H1 (cell line): Measurements from ENCODE around the gene WDR75. TPM values are rescaled to one million over a fixed set of nuclear protein-coding genes. Genes with fewer than 3 reads are reported as not detected.

Experiments used
- CTCF ChIA-PET: fragments of 300-600 bp; sonication (Branson Sonifier 250); formaldehyde crosslinking; loops from one replicate; lab custom pipeline; 2021; ENCODE audit not compliant: partially characterized antibody; lab: Charles Lee
- POLR2A ChIA-PET: fragments of 300-600 bp; sonication (Branson Sonifier 250); formaldehyde crosslinking; loops from one replicate; lab custom pipeline; 2021; ENCODE audit warnings: inconsistent platforms; ENCODE audit not compliant: partially characterized antibody; lab: Charles Lee
- DNase-seq, 2 experiments: peaks; one replicate each; pipeline versions ENCODE4 v3.0.0 to v3.0.0-alpha.2; 2010 to 2022; ENCODE audit warnings: low spot score in 2 of 2, low read depth in 1 of 2, mixed read lengths in 1 of 2
- FAIRE-seq: peaks from 2 replicates; lab custom pipeline; 2011; peaks lifted over from hg19 to GRCh38; lab: Jason Lieb, UNC
- H2AFZ ChIP-seq: 2 replicates; pipeline ENCODE4 v1.8.1; 2012; ENCODE audit warnings: low read length, inconsistent platforms
- H2AK5ac ChIP-seq: 2 replicates; pipeline ENCODE4 v1.6.1; 2013; ENCODE audit warnings: low read depth, low read length
- H2BK120ac ChIP-seq: replicated peaks from 2 replicates; pipeline ENCODE3; 2013; ENCODE audit warnings: low read depth, low read length, inconsistent platforms
- H2BK12ac ChIP-seq: 2 replicates; pipeline ENCODE4 v1.6.1; 2013; ENCODE audit warnings: low read depth, low read length
- H2BK15ac ChIP-seq: 2 replicates; pipeline ENCODE4 v1.6.1; 2013; ENCODE audit warnings: low read length
- H2BK20ac ChIP-seq: 2 replicates; pipeline ENCODE4 v1.6.1; 2013; ENCODE audit warnings: low read length
- H2BK5ac ChIP-seq: 2 replicates; pipeline ENCODE4 v1.6.1; 2013; ENCODE audit warnings: low read depth, low read length
- H3K14ac ChIP-seq: 2 replicates; pipeline ENCODE4 v1.6.1; 2013; ENCODE audit warnings: inconsistent platforms; ENCODE audit not compliant: insufficient read length
- H3K18ac ChIP-seq: 2 replicates; pipeline ENCODE4 v1.6.1; 2013; ENCODE audit warnings: low read length; ENCODE audit errors: extremely low read depth
- H3K23ac ChIP-seq: 2 replicates; pipeline ENCODE4 v1.6.1; 2013; ENCODE audit warnings: inconsistent platforms; ENCODE audit not compliant: insufficient read length
- H3K23me2 ChIP-seq: 2 replicates; pipeline ENCODE4 v1.6.1; 2013; ENCODE audit warnings: low read depth, low read length
- H3K27ac ChIP-seq: 2 replicates; pipeline ENCODE4 v1.6.1; 2011; ENCODE audit warnings: low read depth, low read length, inconsistent platforms
- H3K27me3 ChIP-seq, 4 experiments: replicated peaks in 1 of 4; 1 replicate in 1 of 4; 2 replicates in 3 of 4; pipeline versions ENCODE4 v1.6.1 to v1.8.1; 2011 to 2013; ENCODE audit warnings: low read length in 3 of 4, mild to moderate bottlenecking in 3 of 4, inconsistent platforms in 2 of 4, mixed read lengths in 2 of 4, moderate library complexity in 1 of 4; ENCODE audit not compliant: control insufficient read depth in 3 of 4, insufficient read depth in 3 of 4; ENCODE audit errors: extremely low read depth in 1 of 4
- H3K36me3 ChIP-seq, 4 experiments: 2 replicates each; pipeline versions ENCODE4 v1.6.1 to v1.8.1; 2011 to 2013; ENCODE audit warnings: mild to moderate bottlenecking in 4 of 4, low read length in 3 of 4, moderate library complexity in 2 of 4, control low read depth in 1 of 4, inconsistent platforms in 1 of 4; ENCODE audit not compliant: insufficient read depth in 4 of 4, control insufficient read depth in 2 of 4
- H3K4ac ChIP-seq: replicated peaks from 2 replicates; pipeline ENCODE3; 2013; ENCODE audit warnings: low read length, low read depth, mixed read lengths, inconsistent platforms; ENCODE audit not compliant: insufficient read length
- H3K4me1 ChIP-seq, 4 experiments: replicated peaks in 1 of 4; 1 replicate in 1 of 4; 2 replicates in 3 of 4; pipeline versions ENCODE4 v1.6.1 to v1.8.1; 2011 to 2013; ENCODE audit warnings: low read length in 3 of 4, inconsistent platforms in 2 of 4, mixed read lengths in 1 of 4; ENCODE audit not compliant: insufficient read depth in 4 of 4, control insufficient read depth in 3 of 4
- H3K4me2 ChIP-seq, 2 experiments: 2 replicates each; pipeline versions ENCODE4 v1.6.1 to v1.8.1; 2011 to 2013; ENCODE audit warnings: low read depth in 2 of 2, low read length in 2 of 2, control low read depth in 1 of 2, inconsistent platforms in 1 of 2, mild to moderate bottlenecking in 1 of 2; ENCODE audit not compliant: insufficient read depth in 1 of 2
- H3K4me3 ChIP-seq, 4 experiments: fragments of 200-600, 300-600 bp in 1 of 4; sonication (generic), shearing (Covaris generic), sonication (Bioruptor Twin) in 1 of 4; 2 replicates each; pipeline versions ENCODE4 v1.5.1 to v1.8.1; 2011 to 2016; ENCODE audit warnings: low read length in 4 of 4, low read depth in 3 of 4, control low read depth in 2 of 4, inconsistent platforms in 2 of 4, mild to moderate bottlenecking in 2 of 4, mixed read lengths in 1 of 4, moderate library complexity in 1 of 4; ENCODE audit not compliant: insufficient read depth in 2 of 4; ENCODE audit errors: extremely low read depth in 1 of 4
- H3K56ac ChIP-seq: replicated peaks from 2 replicates; pipeline ENCODE3; 2013; ENCODE audit warnings: low read depth, mild to moderate bottlenecking, mixed read lengths, low read length, inconsistent platforms; ENCODE audit not compliant: insufficient read length
- H3K79me1 ChIP-seq: 2 replicates; pipeline ENCODE4 v1.6.1; 2013; ENCODE audit warnings: low read depth, low read length, control low read depth
- H3K79me2 ChIP-seq, 2 experiments: 2 replicates each; pipeline versions ENCODE4 v1.6.1 to v1.8.1; 2012 to 2013; ENCODE audit warnings: low read length in 2 of 2, mild to moderate bottlenecking in 2 of 2, inconsistent platforms in 1 of 2; ENCODE audit not compliant: insufficient read depth in 2 of 2, control insufficient read depth in 1 of 2
- H3K9ac ChIP-seq, 4 experiments: replicated peaks in 1 of 4; 1 replicate in 1 of 4; 2 replicates in 3 of 4; pipeline versions ENCODE4 v1.6.1 to v1.8.1; 2011 to 2013; ENCODE audit warnings: low read depth in 3 of 4, low read length in 3 of 4, control low read depth in 2 of 4, mild to moderate bottlenecking in 2 of 4, moderate library complexity in 2 of 4, inconsistent platforms in 1 of 4; ENCODE audit errors: extremely low read depth in 1 of 4
- H3K9me3 ChIP-seq, 2 experiments: 2 replicates each; pipeline versions ENCODE4 v1.6.1 to v1.8.1; 2012 to 2013; ENCODE audit warnings: mild to moderate bottlenecking in 2 of 2, moderate library complexity in 2 of 2, control low read depth in 1 of 2, inconsistent platforms in 1 of 2, low read depth in 1 of 2, low read length in 1 of 2, mixed read lengths in 1 of 2; ENCODE audit not compliant: insufficient read depth in 2 of 2
- H4K20me1 ChIP-seq, 2 experiments: replicated peaks in 1 of 2; 2 replicates each; pipeline versions ENCODE3 to v1.8.1; 2011 to 2013; ENCODE audit warnings: inconsistent platforms in 2 of 2, low read length in 2 of 2, mild to moderate bottlenecking in 1 of 2; ENCODE audit not compliant: insufficient read depth in 2 of 2, control insufficient read depth in 1 of 2
- H4K5ac ChIP-seq: 2 replicates; pipeline ENCODE4 v1.6.1; 2013; ENCODE audit warnings: low read length, low read depth, mixed read lengths, inconsistent platforms; ENCODE audit not compliant: insufficient read length
- H4K8ac ChIP-seq: 2 replicates; pipeline ENCODE4 v1.8.0; 2013; ENCODE audit warnings: mild to moderate bottlenecking, moderate library complexity, low read length, inconsistent platforms; ENCODE audit not compliant: insufficient read depth; ENCODE audit errors: extremely low read depth
- H4K91ac ChIP-seq: replicated peaks from 2 replicates; pipeline ENCODE3; 2013; ENCODE audit warnings: low read length, mixed read lengths, inconsistent platforms; ENCODE audit not compliant: insufficient read length
- CHD1 ChIP-seq: IDR thresholded peaks from 2 replicates; pipeline ENCODE4 v1.6.1; 2012; ENCODE audit warnings: low read depth, low read length, improper control_type of control experiment
- KDM5A ChIP-seq: fragments of 200-600 bp; IDR thresholded peaks from 2 replicates; pipeline ENCODE4 v1.7.1; 2012; ENCODE audit warnings: mild to moderate bottlenecking, low read length, inconsistent platforms, mixed read lengths
- RBBP5 ChIP-seq: IDR thresholded peaks from 2 replicates; pipeline ENCODE4 v1.7.1; 2012; ENCODE audit warnings: low read depth, mild to moderate bottlenecking, inconsistent platforms, low read length, moderate library complexity, borderline replicate concordance
- RFX5 ChIP-seq: IDR thresholded peaks from 2 replicates; pipeline ENCODE4 v1.6.1; 2011; ENCODE audit warnings: low read depth, low read length, improper control_type of control experiment, borderline replicate concordance
- SP4 ChIP-seq: IDR thresholded peaks from 2 replicates; pipeline ENCODE4 v1.6.1; 2012; ENCODE audit warnings: low read length, inconsistent platforms
- WGBS, 2 experiments: shearing (Covaris generic) in 1 of 2; methylation state at CpG; one replicate each; pipeline versions ENCODE4 v1.1.6 to v1.1.7; 2013 to 2015; ENCODE audit warnings: low lambda C conversion rate in 2 of 2, mixed read lengths in 2 of 2, inconsistent platforms in 1 of 2, low coverage in 1 of 2, missing lambda C conversion rate in 1 of 2; ENCODE audit not compliant: insufficient replicate concordance in 2 of 2, insufficient coverage in 1 of 2, insufficient read length in 1 of 2; ENCODE audit errors: extremely low coverage in 1 of 2, missing lambda C conversion rate in 1 of 2; 5-methylcytosine and 5-hydroxymethylcytosine counted together
- polyA plus RNA-seq, 7 experiments: library from polyadenylated mRNA; depleted of rRNA in 3 of 7; stranded (reverse) in 5 of 7; unstranded in 2 of 7; fragments of >200 nt in 5 of 7; fragments of 200-250 nt in 2 of 7; gene quantifications; 1 replicate in 5 of 7; 2 replicates in 1 of 7; 4 replicates in 1 of 7; pipeline versions ENCODE4 v1.2.1 to v1.2.3, GENCODE V29; 2011 to 2013; ENCODE audit warnings: missing spikeins in 2 of 7, mixed read lengths in 2 of 7
- total RNA-seq: library from RNA; stranded (reverse); fragmentation: NEBNext Ultra II Directional; extraction: Animal tissue kit (Norgen Biotek cat#: 25700); gene quantifications from 2 replicates; pipeline ENCODE4 v1.2.1, GENCODE V29; 2021

The WDR75 gene
- total and polyA plus RNA-seq, 2 of the 8 experiments (the other 6 are each of a cell fraction or from before 2014, with no cell fraction given): 26.9 to 77.1 TPM

GRCh38 chr2:189467593-189467992, 26.3 kb downstream of the WDR75 start:
- Histone ChIP-seq H2BK20ac (no peak overlapping the region), H2BK15ac (no peak overlapping the region), H2BK12ac (no peak overlapping the region), H2AK5ac (no peak overlapping the region), H3K36me3 (peaks cover 37 to 90% (median 71%) of the 10 kb centered on the region in 4 experiments), H3K4ac (no peak overlapping the region), H4K20me1 (no peaks in the 10 kb centered on the region), H3K23ac (no peak overlapping the region), H3K14ac (no peak overlapping the region), H3K79me2 (no peaks in the 10 kb centered on the region), H3K4me3 (no peak overlapping the region), H4K91ac (no peak overlapping the region), H4K8ac (no peak overlapping the region), H2BK120ac (no peak overlapping the region), H3K27me3 (no peaks in the 10 kb centered on the region), H4K5ac (no peak overlapping the region), H3K4me1 (no peaks in the 10 kb centered on the region), H3K79me1 (no peaks in the 10 kb centered on the region), H3K56ac (no peak overlapping the region), H2BK5ac (no peak overlapping the region), H3K9me3 (no peaks in the 10 kb centered on the region), H2AFZ (no peak overlapping the region), H3K23me2 (no peaks in the 10 kb centered on the region; the same call in 1 of the 2 replicates), H3K9ac (no peak overlapping the region), H3K18ac (no peak overlapping the region), H3K4me2 (no peak overlapping the region), H3K27ac (no peak overlapping the region)
- ChIA-PET POLR2A (no interaction called here), CTCF (interaction anchor here (0.7 to 1.9 kb wide), 8 partner anchors 11 to 197 kb away, joined by 3 to 12 read pairs (median 3); no protein-coding TSS in a partner anchor)
- FAIRE-seq: no peak
- TF ChIP-seq RBBP5 (no peak), SP4 (no peak), CHD1 (no peak), RFX5 (no peak), KDM5A (no peak)
- 92% methylated on average over 4 of the region's 4 CpGs; no CpG with 5 or more reads in 1 of the 2 experiments for WGBS, 2 experiments
- no peak for DNase-seq
